ENCODE results near the gene CNTNAP2. TPM values are rescaled to one million over a fixed set of nuclear protein-coding genes. Genes with fewer than 3 reads are reported as not detected.

Gene CNTNAP2
- total and polyA plus RNA-seq, 2 of the 8 experiments (the other 6 are each of a cell fraction or from before 2014, with no cell fraction given): 27.9 to 71.0 TPM

GRCh38 chr7:147944321-147944720 lies 1827.7 kb downstream of the CNTNAP2 start (continued):
- TF ChIP-seq CHD7 (IDR thresholded peaks at IDR 0.05; ENCODE audit: insufficient replicate concordance, low read length) (no peak), CREB1 (IDR thresholded peaks at IDR 0.05) (no peak), RNF2 (IDR thresholded peaks at IDR 0.05; ENCODE audit: borderline replicate concordance, low read depth, low read length, missing control alignments, poor library complexity, severe bottlenecking) (no peak), KDM5A (IDR thresholded peaks at IDR 0.05; ENCODE audit: low read length) (no peak), TAF7 (optimal IDR thresholded peaks at IDR 0.05; ENCODE audit: borderline replicate concordance, low read depth, low read length) (no peak), POLR2A (IDR thresholded peaks at IDR 0.05; ENCODE audit: control extremely low read depth in 1 of 2, low read depth in 2 of 2, low read length in 2 of 2) (no peak), RFX5 (IDR thresholded peaks at IDR 0.05; ENCODE audit: borderline replicate concordance, low read depth, low read length) (no peak), SIX5 (IDR thresholded peaks at IDR 0.05; ENCODE audit: low read depth, low read length) (no peak), EP300 (IDR thresholded peaks at IDR 0.05; ENCODE audit: borderline replicate concordance in 1 of 2, low read depth in 2 of 2, low read length in 2 of 2) (no peak), GTF2F1 (IDR thresholded peaks at IDR 0.05; ENCODE audit: borderline replicate concordance, low read depth, low read length) (no peak), ASH2L (IDR thresholded peaks at IDR 0.05; ENCODE audit: low read length) (no peak), BRCA1 (IDR thresholded peaks at IDR 0.05; ENCODE audit: low read depth, low read length) (no peak)
